ENCODE data around the gene DUSP2. TPM values are rescaled to one million over a fixed set of nuclear protein-coding genes. Genes with fewer than 3 reads are reported as not detected.

DUSP2 gene
- total and polyA plus RNA-seq, 10 of the 15 experiments (the other 5 are each of a cell fraction or from before 2014, with no cell fraction given) = 9.7 to 212 (median 57.2) TPM

- ChIA-PET SMC1A (ENCODE audit: uncharacterized antibody, unreplicated experiment) (no interaction called here), POLR2A (no interaction called here), RAD21 (ENCODE audit: unreplicated experiment) (no interaction called here), CTCF (interaction anchor here (1.2 kb wide), 1 partner anchor 20 kb away, joined by 5 read pairs; no protein-coding TSS in a partner anchor)
- in situ Hi-C loops (cut with MboI) (no loop called here), intact Hi-C loops (cut with micrococcal nuclease; ENCODE audit: unreplicated experiment) (no loop called here)
- H3K79me2 ChIP-seq (ENCODE audit: control insufficient read depth, insufficient read depth, low read length) = no peaks in the 10 kb centered on the region
- peaks cover 10% of the 10 kb centered on the region for H3K4me1 ChIP-seq (ENCODE audit: control insufficient read depth, insufficient read depth, low read length)
- H3K27me3 ChIP-seq (replicated peaks in 1 of 2; ENCODE audit: control insufficient read depth in 2 of 2, insufficient read depth in 2 of 2, low read length in 1 of 2) = peaks cover 0 to 1% of the 10 kb centered on the region in 2 experiments; a peak in 2 of 4 replicates
- ATAC-seq (no peak), FAIRE-seq (no peak), DNase-seq (ENCODE audit: low read depth, low spot score) (no peak)
- H2AFZ ChIP-seq (ENCODE audit: control insufficient read depth, low read depth, low read length) = no peak overlapping the region
- 91% methylated on average over 4 of the region's 4 CpGs for WGBS (ENCODE audit: insufficient coverage, insufficient replicate concordance, low lambda C conversion rate, missing lambda C conversion rate)
- no peaks in the 10 kb centered on the region; the same call in 1 of the 2 replicates for H4K20me1 ChIP-seq (ENCODE audit: control insufficient read depth, insufficient read depth)
- TF ChIP-seq ASH2L (IDR thresholded peaks at IDR 0.05; ENCODE audit: borderline replicate concordance, low read depth) (no peak), RUNX3 (IDR thresholded peaks at IDR 0.05; ENCODE audit: low read length) (no peak), ETV6 (conservative IDR thresholded peaks at IDR 0.05 in 1 of 2, IDR thresholded peaks at IDR 0.05 in 1 of 2; ENCODE audit: borderline replicate concordance in 1 of 2, low read depth in 1 of 2) (no peak), MXI1 (IDR thresholded peaks at IDR 0.05; ENCODE audit: low read depth, low read length) (no peak), CHD4 (IDR thresholded peaks at IDR 0.05) (no peak), EP300 (IDR thresholded peaks at IDR 0.05; ENCODE audit: borderline replicate concordance in 1 of 2, control insufficient read depth in 1 of 2, low read depth in 2 of 2, low read length in 2 of 2) (no peak), E2F8 (IDR thresholded peaks at IDR 0.05; ENCODE audit: low read depth, partially characterized antibody) (no peak)
- no peak overlapping the region for H3K9ac ChIP-seq (ENCODE audit: control insufficient read depth, insufficient read depth, low read length)
- no peak overlapping the region for H3K4me2 ChIP-seq (ENCODE audit: control insufficient read depth, insufficient read depth)
- BruUV-seq (replicated peaks) = no TSS peak
- no peaks in the 10 kb centered on the region for H3K9me3 ChIP-seq (replicated peaks; ENCODE audit: control insufficient read depth, insufficient read depth, low read length)
- H3K27ac ChIP-seq (ENCODE audit: control insufficient read depth, insufficient read depth) = no peak overlapping the region
- H3K4me3 ChIP-seq = no peak overlapping the region
- no peaks in the 10 kb centered on the region for H3K36me3 ChIP-seq (ENCODE audit: control insufficient read depth in 2 of 2, insufficient read depth in 2 of 2, low read length in 1 of 2)
Measured at GRCh38 chr2:96121414-96121813, 23.8 kb downstream of the DUSP2 start.

Measured in GM12878 (cell line).